HG02884 (cell line): ENCODE results near the gene SLCO2A1.

Source experiments
- ATAC-seq: cut with Tn5 transposase; IDR thresholded peaks from one replicate; pipeline ENCODE4 v1.9.1; 2021; ENCODE audit warnings: mild to moderate bottlenecking, moderate library complexity; ENCODE audit not compliant: unreplicated experiment

The SLCO2A1 gene

GRCh38 chr3:134035836-134036235 is 6.1 kb upstream of the SLCO2A1 start:
- ATAC-seq: no peak

GRCh38 chr3:134034005-134034785 is 4.5 kb upstream of the SLCO2A1 start:
- no peak for ATAC-seq

GRCh38 chr3:134033315-134033996 is 3.7 kb upstream of the SLCO2A1 start:
- no peak for ATAC-seq

GRCh38 chr3:134031348-134031915 is 1.7 kb upstream of the SLCO2A1 start:
- no peak for ATAC-seq

- no peak for ATAC-seq
Measured at GRCh38 chr3:134030379-134031347, 938 bp upstream of the SLCO2A1 start.

- ATAC-seq: no peak
Measured at GRCh38 chr3:134029256-134029733, 430 bp downstream of the SLCO2A1 start.

- ATAC-seq: no peak
Measured at GRCh38 chr3:134028486-134029255, 1.1 kb downstream of the SLCO2A1 start.

GRCh38 chr3:134027631-134028030 is 2.1 kb downstream of the SLCO2A1 start:
- no peak for ATAC-seq

GRCh38 chr3:134020135-134020680 is 9.5 kb downstream of the SLCO2A1 start:
- ATAC-seq: no peak

GRCh38 chr3:134018850-134019249 is 10.9 kb downstream of the SLCO2A1 start:
- ATAC-seq: no peak

GRCh38 chr3:134018406-134018805 is 11.3 kb downstream of the SLCO2A1 start:
- ATAC-seq: no peak

- ATAC-seq: no peak
Measured at GRCh38 chr3:134017490-134017889, 12.2 kb downstream of the SLCO2A1 start.

- no peak for ATAC-seq
Measured at GRCh38 chr3:134014270-134014669, 15.5 kb downstream of the SLCO2A1 start.

GRCh38 chr3:134013280-134013679 is 16.4 kb downstream of the SLCO2A1 start:
- ATAC-seq: no peak

- ATAC-seq: no peak
Measured at GRCh38 chr3:134009345-134010000, 20.3 kb downstream of the SLCO2A1 start.

- ATAC-seq: no peak
Measured at GRCh38 chr3:134008630-134009156, 21.0 kb downstream of the SLCO2A1 start.

- no peak for ATAC-seq
Measured at GRCh38 chr3:134007819-134008218, 21.9 kb downstream of the SLCO2A1 start.

GRCh38 chr3:134004841-134005240 is 24.9 kb downstream of the SLCO2A1 start:
- no peak for ATAC-seq

GRCh38 chr3:134003066-134003465 is 26.7 kb downstream of the SLCO2A1 start:
- no peak for ATAC-seq
